ENCODE measurements around the gene ZNF335.
"Not testable (repeated sequence)": the region's sequence is repeated elsewhere in the genome, so short reads cannot be mapped to it uniquely, and the experiment has no call there.

The ZNF335 gene

DNA sequence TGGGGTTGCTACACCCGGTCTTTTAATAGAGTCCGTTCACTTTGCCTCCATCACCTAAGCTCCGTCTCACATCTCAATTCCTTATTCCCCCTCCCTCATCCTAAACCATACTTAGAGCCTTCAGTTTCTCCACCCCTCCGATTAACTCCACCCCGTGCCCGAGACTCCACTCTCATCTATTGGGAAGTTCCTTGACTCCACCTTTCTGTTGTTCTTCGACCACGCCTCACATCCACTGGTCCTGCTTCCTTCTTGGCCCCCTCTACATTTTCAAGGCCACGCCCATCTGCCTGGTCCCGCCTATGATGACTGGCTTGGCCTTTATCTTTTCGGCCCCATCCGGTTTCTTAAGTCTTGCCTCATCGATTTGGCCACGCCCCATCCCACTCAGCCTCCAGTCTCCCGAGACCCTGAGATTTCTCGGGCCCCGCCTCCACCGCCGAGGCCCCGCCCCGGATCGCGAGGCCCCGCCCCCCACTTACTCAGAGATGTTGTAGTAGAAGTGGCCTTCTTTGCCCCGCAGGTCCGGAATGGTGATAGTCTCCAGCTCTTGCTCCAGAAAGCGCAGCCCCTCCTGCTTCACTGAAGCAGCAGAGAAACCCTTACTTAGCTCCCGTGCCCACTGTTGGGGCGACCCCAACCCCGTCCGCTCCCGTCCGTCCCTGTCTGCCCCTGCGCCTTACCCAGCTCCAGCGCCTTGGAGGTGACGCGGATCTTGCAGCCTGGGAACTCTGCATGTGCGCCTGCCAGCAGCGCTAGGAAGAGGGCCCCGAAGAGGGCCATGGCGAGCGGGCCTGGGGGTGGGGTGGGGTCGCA is 61.1 kb downstream of the ZNF335 start:
- DNase-seq (peak; percentile 98), ATAC-seq (peak; percentile 92)

DNA sequence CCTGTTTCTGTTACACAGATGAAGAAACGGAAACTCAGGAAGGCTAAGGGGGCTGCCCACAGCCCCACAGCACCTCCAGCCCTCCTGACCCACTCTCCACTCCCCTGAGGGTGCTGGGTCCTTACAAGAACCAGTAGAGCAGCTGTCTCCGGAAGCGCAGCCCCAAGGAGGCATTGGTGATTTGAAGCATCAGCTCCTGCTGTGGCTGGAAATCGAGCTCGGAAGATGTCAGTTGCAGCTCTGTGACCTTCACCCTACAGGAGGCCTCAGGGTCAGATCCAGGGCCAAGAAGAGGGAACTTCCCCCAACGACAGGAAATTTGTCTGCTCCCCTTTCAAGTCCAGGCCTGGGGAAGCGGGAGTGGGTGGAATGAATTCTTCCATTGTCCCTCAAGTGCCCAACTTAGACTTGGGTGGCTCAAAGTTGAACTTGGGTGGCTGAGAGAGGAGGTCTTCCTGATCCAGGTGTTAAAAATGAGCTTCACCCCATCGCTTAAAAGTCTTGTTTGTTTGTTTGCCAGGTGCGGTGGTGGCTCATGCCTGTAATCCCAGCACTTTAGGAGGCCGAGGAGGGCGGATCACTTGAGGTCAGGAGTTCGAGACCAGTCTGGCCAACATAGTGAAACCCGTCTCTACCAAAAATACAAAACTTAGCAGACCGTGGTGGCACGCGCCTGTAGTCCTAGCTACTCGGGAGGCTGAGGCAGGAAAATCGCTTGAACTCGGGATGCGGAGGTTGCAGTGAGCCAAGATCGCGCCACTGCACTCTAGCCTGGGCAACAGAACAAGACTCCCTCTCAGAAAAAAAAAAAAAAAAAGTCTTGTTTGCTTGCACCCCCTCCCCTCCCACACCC is 62.0 kb downstream of the ZNF335 start:
- ATAC-seq, result no peak
- no peak for DNase-seq

DNA sequence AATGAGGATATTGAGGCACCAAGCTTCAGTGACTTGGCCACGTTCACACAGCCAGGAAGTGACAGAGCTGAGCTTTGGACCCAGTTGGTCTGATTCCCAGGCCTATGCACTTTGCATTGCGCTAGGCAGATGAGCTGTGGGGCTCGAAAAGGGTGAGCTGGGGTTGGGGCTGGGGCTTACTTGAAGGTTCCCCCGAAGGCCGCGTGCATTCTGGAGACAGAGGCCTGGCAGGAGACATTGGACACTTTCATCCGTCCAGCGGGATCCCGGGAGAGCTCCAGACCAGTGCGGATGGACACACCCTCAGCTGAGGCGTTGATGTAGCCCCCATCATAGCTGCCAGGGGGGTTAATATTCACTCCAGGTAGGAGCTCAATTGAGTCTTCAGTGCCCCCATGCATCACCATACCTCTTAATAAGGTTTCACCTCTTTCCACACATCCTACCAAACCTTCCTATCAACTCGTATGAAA is 62.6 kb downstream of the ZNF335 start:
- ATAC-seq, result no peak
- DNase-seq, result no peak

DNA sequence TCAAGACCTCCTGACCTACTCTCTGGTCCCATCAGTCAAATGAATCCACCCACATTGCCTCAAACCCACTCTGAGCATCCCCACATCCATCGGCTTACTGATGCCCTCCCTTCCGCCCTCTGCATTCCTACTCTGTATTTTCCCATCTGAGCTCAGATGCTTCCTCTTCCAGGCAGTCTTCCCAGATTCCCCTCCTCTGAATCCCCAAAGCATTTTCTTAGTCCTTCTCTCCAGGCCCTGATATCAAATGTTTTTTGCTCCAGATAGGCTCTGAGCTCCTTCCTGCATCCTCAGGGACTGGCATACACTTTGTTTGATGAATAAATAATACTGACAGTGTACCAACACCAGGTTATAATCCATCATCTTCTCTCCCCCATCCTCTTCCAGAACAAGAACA is 63.9 kb downstream of the ZNF335 start:
- ATAC-seq (no peak), DNase-seq (no peak)

DNA sequence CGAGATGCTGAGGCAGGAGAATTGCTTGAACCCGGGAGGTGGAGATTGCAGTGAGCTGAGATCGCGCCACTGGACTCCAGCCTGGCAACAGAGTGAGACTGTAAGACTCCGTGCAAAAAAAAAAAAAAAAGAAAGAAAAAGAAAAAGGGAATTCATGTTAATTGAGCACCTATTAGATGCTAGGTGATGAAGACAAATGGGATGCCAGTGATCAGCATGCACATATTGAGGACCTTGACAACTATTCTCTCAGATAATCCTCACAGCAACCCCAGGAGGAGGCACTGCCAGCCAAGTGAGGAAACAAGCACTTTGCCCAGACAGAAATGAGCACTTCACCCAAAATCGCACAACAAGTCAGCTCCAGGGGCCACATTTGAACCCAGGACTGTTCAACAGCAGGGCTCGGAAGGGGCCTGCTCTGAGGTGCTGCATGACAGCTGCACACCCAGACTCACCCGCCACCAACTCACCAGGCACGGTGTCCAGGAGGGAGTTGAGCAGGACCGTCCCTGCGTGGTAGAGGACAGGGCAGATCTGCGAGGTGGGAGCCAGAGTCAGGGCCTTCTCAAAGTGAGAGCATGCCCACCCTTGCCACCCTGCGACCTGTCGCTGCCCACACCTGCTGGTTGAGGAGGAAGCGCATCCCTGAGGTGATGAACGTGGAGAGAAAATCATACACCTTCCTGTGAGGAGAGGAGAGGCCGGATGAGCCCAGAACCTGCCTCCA is 64.6 kb downstream of the ZNF335 start:
- ATAC-seq, result no peak
- DNase-seq, result no peak

DNA sequence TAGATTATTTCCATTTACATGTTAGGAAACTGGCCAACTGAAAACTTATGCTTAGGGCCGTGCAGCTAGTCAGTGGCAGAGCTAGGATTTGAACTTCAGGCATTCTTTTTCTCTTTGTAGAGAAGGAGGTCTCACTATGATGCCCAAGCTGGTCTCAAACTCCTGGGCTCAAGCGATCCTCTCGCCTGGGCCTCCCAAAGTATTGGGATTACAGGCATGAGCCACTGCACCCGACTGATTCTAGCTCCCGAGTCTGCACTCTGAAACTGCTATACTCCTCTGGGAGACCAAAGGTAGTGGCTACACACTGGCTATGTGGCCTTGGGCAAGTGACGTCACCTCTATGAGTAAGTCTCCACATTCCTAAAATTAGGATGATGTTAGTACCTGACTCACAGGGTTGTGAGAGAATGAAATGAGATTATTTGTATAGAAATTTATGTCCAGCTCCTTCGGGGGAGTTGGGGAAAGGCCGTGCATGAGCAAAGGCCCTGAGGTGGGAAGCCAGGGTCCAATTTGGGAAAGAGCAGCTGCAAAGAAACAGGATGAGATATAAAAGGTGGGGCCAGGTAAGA is 66.4 kb downstream of the ZNF335 start:
- ATAC-seq (no peak), DNase-seq (no peak)

DNA sequence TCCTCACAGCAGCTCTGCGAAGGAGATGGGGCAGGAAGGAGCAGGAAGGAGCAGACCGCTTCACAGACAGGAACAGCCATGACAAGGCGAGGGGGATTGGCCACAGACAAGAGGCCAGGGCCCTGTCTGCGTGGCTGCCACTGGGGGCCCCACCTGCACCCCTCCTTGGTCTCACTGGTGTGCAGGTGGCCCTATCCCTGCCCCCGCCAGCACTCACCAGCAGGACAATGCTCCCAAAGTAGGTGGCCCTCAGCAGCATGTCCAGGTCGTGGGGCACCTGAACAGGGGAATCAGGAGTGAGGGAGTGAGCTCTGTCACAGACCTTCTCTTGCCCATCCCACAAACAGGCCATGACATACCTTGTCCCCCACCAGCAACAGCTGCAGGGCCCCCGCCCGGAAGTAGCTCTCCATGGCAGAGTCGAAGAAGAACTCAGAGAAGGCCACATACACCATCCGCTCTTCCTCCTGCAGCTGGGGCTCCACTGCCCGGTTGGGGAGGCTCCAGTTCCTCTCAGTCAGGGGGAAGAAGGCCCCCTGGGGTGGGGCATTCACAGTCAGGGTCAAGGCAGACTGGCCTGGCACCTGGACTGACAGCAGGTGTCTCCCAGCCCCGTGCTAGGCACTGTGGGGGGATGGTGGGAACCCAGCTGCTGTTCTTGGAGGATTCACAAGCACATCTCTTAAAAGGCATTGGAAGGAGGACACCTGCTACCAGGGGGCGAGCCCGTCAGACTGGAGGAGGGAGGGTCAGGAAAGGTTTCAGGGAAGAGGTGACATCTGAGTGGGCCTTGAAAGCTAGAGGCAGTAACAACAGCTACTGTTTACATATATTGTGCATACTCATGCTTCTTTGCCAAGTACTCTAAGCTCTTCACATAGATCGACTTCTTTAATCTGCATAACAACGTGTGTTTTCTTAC is 67.2 kb downstream of the ZNF335 start:
- ATAC-seq (no peak), DNase-seq (no peak)

DNA sequence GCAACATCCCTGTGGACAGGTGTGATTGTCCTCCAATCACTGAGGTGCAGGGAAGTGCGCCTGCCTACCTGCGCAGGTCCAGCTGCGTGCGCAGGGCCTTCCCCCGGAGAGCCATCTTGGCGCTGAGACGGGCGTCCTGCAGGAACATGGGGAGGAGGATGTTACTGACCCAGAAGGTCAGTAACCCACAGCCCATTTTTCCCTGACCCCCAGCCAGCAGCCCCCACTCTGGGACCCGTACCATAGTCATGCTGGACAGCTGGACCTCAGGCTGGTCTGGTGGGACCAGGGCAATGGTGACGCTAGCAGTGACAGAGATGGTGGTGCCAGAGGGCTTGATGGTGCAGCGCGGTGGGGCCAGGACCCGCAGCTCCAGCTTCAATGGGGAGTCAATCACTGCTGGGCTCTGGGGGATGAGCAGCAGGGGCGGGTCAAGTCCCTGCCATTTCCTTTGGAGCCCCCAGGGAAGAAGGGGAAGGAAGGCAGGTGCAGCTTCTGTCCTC is 69.8 kb downstream of the ZNF335 start:
- no peak for DNase-seq
- no peak for ATAC-seq

DNA sequence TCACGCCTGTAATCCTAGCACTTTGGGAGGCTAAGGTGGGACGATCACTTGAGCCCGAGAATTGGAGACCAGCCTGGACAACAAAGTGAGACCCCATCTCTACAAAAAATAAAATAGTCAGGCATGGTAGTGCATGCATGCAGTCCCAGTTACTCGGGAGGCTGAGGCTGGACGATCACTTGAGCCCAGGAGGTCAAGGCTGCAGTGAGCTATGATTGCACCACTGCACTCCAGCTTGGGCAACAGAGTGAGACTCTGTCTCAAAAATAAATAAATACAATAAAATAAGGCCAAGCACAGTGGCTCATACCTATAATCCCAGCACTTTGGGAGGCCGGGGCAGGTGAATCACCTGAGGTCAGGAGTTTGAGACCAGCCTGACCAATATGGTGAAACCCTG is 70.7 kb downstream of the ZNF335 start:
- ATAC-seq, DNase-seq: not testable (repeated sequence)

DNA sequence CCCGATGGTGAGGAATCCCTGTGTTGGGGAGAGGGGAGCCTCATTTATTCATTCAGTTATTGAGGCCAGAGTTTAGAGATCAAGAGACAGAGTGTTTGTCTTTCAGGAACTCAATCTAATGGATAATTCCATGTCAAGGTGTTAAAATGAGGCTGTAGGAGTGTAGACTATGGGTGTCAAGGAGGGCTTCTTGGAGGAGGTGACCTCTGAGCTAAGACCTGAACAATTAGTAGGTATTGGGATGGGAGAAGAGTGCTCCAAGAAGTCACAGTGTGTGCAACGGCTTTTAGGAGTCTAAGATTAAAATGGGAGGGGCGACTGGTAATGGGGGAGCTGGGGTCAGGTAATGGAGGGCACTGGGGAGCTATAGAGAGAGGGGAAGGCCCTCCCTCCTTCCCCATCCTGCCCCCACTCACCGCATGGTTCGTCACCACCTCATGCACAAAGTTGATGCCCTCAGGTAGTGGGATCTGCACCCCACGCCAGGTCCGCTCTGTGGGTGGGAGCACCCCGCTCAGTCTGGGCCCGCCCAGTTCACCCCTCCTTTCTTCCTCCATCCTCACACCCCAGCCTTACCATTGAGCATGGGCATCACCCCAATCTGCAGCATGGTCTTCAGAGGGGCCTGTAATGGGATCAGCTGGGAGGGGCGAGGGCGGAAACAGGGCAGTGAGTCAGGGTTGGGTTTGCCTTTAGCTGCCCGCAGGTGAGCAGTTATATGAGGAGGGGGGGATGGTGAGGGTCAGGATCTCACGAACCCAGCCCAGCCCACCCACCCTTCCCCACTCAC is 72.8 kb downstream of the ZNF335 start:
- ATAC-seq (no peak), DNase-seq (no peak)
